ENCODE data around the gene SLC30A1.

DNA sequence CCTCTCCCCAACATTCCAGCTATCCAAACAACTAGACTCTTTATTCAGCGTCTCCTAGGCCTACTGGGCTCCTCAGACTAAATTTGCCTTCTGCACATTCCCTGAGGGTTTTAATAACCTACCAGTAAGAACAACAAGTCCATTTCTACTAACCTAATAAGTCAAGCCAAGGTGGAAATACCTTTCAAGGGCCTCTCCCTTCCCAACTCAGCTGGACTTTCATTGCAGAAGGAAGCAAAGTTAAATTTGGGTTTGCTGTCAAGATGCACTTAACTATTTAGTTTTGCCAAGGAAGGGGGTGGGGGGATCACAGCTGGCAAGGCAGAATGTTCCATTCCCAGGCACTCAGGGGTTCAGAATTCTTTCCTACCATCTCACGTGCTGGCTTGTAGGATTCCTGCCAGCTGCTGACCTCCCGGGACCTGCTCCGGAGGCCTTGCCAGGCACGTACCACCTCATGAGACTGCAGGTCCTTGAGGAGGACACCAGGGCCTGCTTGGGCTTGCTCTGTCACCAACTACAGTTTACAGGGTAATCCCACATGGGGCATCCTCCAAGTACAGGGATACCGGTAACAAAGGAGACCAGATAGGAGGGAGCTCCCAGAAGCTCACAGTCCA lies 29.8 kb downstream of the SLC30A1 start:
- TF ChIP-seq, protein P1, sequence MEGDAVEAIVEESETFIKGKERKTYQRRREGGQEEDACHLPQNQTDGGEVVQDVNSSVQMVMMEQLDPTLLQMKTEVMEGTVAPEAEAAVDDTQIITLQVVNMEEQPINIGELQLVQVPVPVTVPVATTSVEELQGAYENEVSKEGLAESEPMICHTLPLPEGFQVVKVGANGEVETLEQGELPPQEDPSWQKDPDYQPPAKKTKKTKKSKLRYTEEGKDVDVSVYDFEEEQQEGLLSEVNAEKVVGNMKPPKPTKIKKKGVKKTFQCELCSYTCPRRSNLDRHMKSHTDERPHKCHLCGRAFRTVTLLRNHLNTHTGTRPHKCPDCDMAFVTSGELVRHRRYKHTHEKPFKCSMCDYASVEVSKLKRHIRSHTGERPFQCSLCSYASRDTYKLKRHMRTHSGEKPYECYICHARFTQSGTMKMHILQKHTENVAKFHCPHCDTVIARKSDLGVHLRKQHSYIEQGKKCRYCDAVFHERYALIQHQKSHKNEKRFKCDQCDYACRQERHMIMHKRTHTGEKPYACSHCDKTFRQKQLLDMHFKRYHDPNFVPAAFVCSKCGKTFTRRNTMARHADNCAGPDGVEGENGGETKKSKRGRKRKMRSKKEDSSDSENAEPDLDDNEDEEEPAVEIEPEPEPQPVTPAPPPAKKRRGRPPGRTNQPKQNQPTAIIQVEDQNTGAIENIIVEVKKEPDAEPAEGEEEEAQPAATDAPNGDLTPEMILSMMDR (IDR thresholded peaks at IDR 0.05), result no peak
- no peak for TF ChIP-seq POLR2A (IDR thresholded peaks at IDR 0.05)
- TF ChIP-seq POLR2AphosphoS5 (IDR thresholded peaks at IDR 0.05), result peak; percentile 41
